DND-41 (cell line): ENCODE measurements around the gene TAGLN3.

Source experiments
- ATAC-seq: fragments of 200-7000 bp; cut with Tn5 transposase; 3 replicates; pipeline ENCODE4 v1.9.1; 2021; ENCODE audit warnings: low read depth; ENCODE audit not compliant: insufficient read depth
- DNase-seq: peaks from one replicate; pipeline ENCODE4 v3.0.0-alpha.2; 2020
- H2AFZ ChIP-seq: 2 replicates; pipeline ENCODE4 v1.6.0; 2012; ENCODE audit warnings: low read depth, low read length
- H3K27ac ChIP-seq: 2 replicates; pipeline ENCODE4 v1.5.1; 2012; ENCODE audit warnings: low read length, inconsistent platforms
- H3K27me3 ChIP-seq: fragments of 200-600 bp; sonication (generic); 2 replicates; pipeline ENCODE4 v1.6.0; 2012; ENCODE audit warnings: low read length, mild to moderate bottlenecking, inconsistent platforms; ENCODE audit not compliant: insufficient read depth, poor library complexity
- H3K36me3 ChIP-seq: 2 replicates; pipeline ENCODE4 v1.5.1; 2012; ENCODE audit warnings: low read length, inconsistent platforms; ENCODE audit not compliant: insufficient read depth
- H3K4me1 ChIP-seq: 2 replicates; pipeline ENCODE4 v1.5.1; 2012; ENCODE audit warnings: mild to moderate bottlenecking, low read length; ENCODE audit not compliant: insufficient read depth
- H3K4me2 ChIP-seq: 2 replicates; pipeline ENCODE4 v1.6.0; 2012; ENCODE audit warnings: mild to moderate bottlenecking, moderate library complexity, low read length, inconsistent platforms; ENCODE audit not compliant: insufficient read depth
- H3K4me3 ChIP-seq, 2 experiments: fragments of 200-600 bp in 1 of 2; shearing (Covaris generic) in 1 of 2; 2 replicates each; pipeline ENCODE4 v1.5.1; 2012 to 2016; ENCODE audit warnings: inconsistent platforms in 2 of 2, low read length in 2 of 2, mild to moderate bottlenecking in 2 of 2, low read depth in 1 of 2, moderate library complexity in 1 of 2
- H3K79me2 ChIP-seq: 2 replicates; pipeline ENCODE4 v1.6.0; 2012; ENCODE audit warnings: low read length, inconsistent platforms; ENCODE audit not compliant: insufficient read depth
- H3K9ac ChIP-seq: 2 replicates; pipeline ENCODE4 v1.6.0; 2012; ENCODE audit warnings: low read depth, mild to moderate bottlenecking, inconsistent platforms, low read length, moderate library complexity
- H3K9me3 ChIP-seq: 2 replicates; pipeline ENCODE4 v1.5.1; 2012; ENCODE audit warnings: low read length, moderate library complexity, mild to moderate bottlenecking, inconsistent platforms; ENCODE audit not compliant: insufficient read depth, severe bottlenecking
- H4K20me1 ChIP-seq: 2 replicates; pipeline ENCODE4 v1.6.0; 2012; ENCODE audit warnings: low read length; ENCODE audit not compliant: insufficient read depth
- EZH2 ChIP-seq: IDR thresholded peaks from 3 replicates; pipeline ENCODE4 v1.6.1; 2012; ENCODE audit warnings: borderline replicate concordance, low read depth, mild to moderate bottlenecking, moderate library complexity, low read length, inconsistent platforms; ENCODE audit not compliant: severe bottlenecking
- TF ChIP-seq, protein P1 (sequence below): IDR thresholded peaks from 2 replicates; pipeline ENCODE4 v1.5.1; 2012; ENCODE audit warnings: borderline replicate concordance, low read length, moderate library complexity, mild to moderate bottlenecking; ENCODE audit not compliant: poor library complexity, severe bottlenecking; ENCODE audit errors: extremely low read depth

TAGLN3 gene

DNA sequence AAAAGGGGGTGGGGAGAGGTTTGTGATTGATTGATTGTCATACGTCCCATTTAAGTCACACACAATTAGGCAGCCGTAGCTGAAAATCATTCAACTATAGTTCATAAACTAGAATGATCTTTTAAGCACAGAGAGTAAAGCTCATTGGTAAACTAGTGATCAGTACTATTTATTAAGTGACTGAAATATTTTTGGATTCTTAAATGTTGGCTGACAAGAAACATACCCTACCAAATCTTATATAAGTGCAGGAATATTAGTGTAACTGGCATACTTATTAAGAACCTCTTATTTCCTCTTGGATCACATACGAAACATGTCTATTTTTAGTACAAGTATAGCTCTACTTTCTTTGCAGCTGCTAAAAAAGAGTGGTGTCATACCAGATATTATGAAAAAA lies 28.3 kb upstream of the TAGLN3 start:
- H3K4me3 ChIP-seq, result no peak overlapping the region
- H3K4me2 ChIP-seq, result no peak overlapping the region
- ATAC-seq, result no peak
- TF ChIP-seq, protein P1, sequence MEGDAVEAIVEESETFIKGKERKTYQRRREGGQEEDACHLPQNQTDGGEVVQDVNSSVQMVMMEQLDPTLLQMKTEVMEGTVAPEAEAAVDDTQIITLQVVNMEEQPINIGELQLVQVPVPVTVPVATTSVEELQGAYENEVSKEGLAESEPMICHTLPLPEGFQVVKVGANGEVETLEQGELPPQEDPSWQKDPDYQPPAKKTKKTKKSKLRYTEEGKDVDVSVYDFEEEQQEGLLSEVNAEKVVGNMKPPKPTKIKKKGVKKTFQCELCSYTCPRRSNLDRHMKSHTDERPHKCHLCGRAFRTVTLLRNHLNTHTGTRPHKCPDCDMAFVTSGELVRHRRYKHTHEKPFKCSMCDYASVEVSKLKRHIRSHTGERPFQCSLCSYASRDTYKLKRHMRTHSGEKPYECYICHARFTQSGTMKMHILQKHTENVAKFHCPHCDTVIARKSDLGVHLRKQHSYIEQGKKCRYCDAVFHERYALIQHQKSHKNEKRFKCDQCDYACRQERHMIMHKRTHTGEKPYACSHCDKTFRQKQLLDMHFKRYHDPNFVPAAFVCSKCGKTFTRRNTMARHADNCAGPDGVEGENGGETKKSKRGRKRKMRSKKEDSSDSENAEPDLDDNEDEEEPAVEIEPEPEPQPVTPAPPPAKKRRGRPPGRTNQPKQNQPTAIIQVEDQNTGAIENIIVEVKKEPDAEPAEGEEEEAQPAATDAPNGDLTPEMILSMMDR, result no peak
- TF ChIP-seq EZH2, result no peak
- H3K36me3 ChIP-seq, result no peaks in the 10 kb centered on the region
- no peak overlapping the region for H3K27ac ChIP-seq
- no peak overlapping the region for H3K9ac ChIP-seq
- no peak for DNase-seq
- no peaks in the 10 kb centered on the region for H3K27me3 ChIP-seq
- H2AFZ ChIP-seq, result no peak overlapping the region
- H4K20me1 ChIP-seq, result no peaks in the 10 kb centered on the region
- H3K4me1 ChIP-seq, result peaks cover 6% of the 10 kb centered on the region; the same call in 1 of the 2 replicates
- no peaks in the 10 kb centered on the region for H3K9me3 ChIP-seq
- H3K79me2 ChIP-seq, result no peaks in the 10 kb centered on the region

DNA sequence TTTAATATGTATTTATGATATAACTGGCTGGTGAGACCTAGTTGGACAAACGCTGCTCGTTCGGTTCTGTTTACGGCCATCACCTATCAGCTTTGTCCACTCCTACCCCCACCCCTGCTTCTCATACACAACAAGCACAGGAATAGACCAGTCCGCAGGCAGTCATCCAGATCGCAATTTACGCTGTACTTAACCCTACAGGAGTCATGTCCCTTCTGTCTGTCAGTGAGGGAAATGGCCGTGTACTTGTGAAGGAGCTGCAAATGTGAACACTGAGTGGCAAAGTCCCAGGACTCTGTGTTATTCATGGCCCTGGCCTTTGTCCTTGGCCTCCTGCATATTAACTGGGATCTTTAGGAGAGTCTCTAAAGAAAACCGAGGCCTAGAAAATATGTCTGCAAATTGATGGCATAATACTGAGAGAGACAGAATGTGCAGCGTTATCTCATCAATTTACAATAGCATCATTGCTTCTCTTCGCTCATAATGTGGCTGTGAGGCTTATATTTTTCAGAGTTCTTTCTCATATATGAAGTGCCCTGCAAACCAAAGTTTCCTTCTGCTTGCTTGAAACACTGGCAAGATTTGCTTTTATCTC lies 27.1 kb upstream of the TAGLN3 start:
- no peak overlapping the region for H3K9ac ChIP-seq
- no peak for TF ChIP-seq EZH2
- TF ChIP-seq, protein P1, result no peak
- ATAC-seq, result no peak

DNA sequence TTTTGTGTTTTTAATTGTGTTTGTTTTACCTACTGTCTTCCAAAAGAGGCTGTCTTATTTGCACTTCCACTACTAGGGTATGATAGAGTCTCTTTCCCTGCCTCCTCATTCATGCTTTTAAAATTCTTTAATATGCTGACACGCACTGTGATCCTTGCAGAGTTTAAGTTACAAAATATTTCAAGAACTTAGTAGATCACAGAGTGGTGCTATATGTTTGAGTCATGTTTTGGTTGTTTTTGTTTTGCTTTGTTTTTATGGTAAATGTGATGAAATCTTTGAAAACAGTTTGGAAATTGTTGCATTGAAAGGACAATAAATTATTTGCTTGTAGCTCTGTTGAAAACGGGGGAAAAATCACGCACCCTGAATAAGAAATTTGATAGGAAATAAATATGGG lies 25.8 kb upstream of the TAGLN3 start:
- Histone ChIP-seq H3K4me2 (no peak overlapping the region), H3K27ac (no peak overlapping the region), H3K4me3 (no peak overlapping the region), H3K9ac (no peak overlapping the region), H3K4me1 (no peaks in the 10 kb centered on the region), H3K79me2 (no peaks in the 10 kb centered on the region), H3K27me3 (no peaks in the 10 kb centered on the region), H3K36me3 (no peaks in the 10 kb centered on the region), H4K20me1 (no peaks in the 10 kb centered on the region), H3K9me3 (no peaks in the 10 kb centered on the region), H2AFZ (no peak overlapping the region)
- no peak for TF ChIP-seq EZH2
- TF ChIP-seq, protein P1, result no peak
- ATAC-seq, result no peak
- no peak for DNase-seq

More for the DNA sequence above, 27.1 kb upstream of the TAGLN3 start:
- no peaks in the 10 kb centered on the region for H3K27me3 ChIP-seq
- H3K4me1 ChIP-seq, result peaks cover 6% of the 10 kb centered on the region; the same call in 1 of the 2 replicates
- no peak overlapping the region for H2AFZ ChIP-seq
- no peaks in the 10 kb centered on the region for H3K79me2 ChIP-seq
- DNase-seq, result no peak
- H3K4me3 ChIP-seq, result no peak overlapping the region
- no peak overlapping the region for H3K4me2 ChIP-seq
- H3K36me3 ChIP-seq, result no peaks in the 10 kb centered on the region
- H3K27ac ChIP-seq, result no peak overlapping the region
- H4K20me1 ChIP-seq, result no peaks in the 10 kb centered on the region
- no peaks in the 10 kb centered on the region for H3K9me3 ChIP-seq
